Vagina (tissue), 2 donors: Measurements from ENCODE around the gene CDCP1. TPM values are rescaled to one million over a fixed set of nuclear protein-coding genes. Genes with fewer than 3 reads are reported as not detected.

ENCODE experiments used
- DNase-seq, 2 donors: peaks; one replicate each; pipeline ENCODE4 v3.0.0-alpha.2; 2017; ENCODE audit errors: extremely low spot score in 2 of 2
- H3K27ac ChIP-seq: fragments of 200-600 bp; sonication (generic); one replicate; pipeline ENCODE4 v1.5.1; 2019
- H3K27me3 ChIP-seq: fragments of 200-600 bp; sonication (generic); one replicate; pipeline ENCODE4 v1.5.1; 2019
- H3K36me3 ChIP-seq, 2 donors: fragments of 200-600 bp; sonication (generic); one replicate each; pipeline ENCODE4 v1.5.1; 2017 to 2019
- H3K4me1 ChIP-seq: fragments of 200-600 bp; sonication (generic); one replicate; pipeline ENCODE4 v1.5.1; 2019
- H3K4me3 ChIP-seq, 2 donors: fragments of 200-600 bp; sonication (generic); 1 replicate in 1 of 2; 2 replicates in 1 of 2; pipeline ENCODE4 v1.5.1; 2016 to 2019
- H3K9me3 ChIP-seq: fragments of 200-600 bp; sonication (generic); one replicate; pipeline ENCODE4 v1.5.1; 2019
- POLR2A ChIP-seq, 2 donors: fragments of 450-650 bp; IDR thresholded peaks; one replicate each; pipeline ENCODE4 v1.6.1; 2017; ENCODE audit warnings: antibody characterized with exemption in 2 of 2, mild to moderate bottlenecking in 2 of 2, moderate library complexity in 2 of 2
- POLR2AphosphoS5 ChIP-seq, 2 donors: sonication (generic); formaldehyde crosslinking; IDR thresholded peaks; one replicate each; pipeline ENCODE4 v1.9.0; 2017; ENCODE audit warnings: antibody characterized with exemption in 2 of 2, mild to moderate bottlenecking in 2 of 2, low read depth in 1 of 2; ENCODE audit not compliant: insufficient read depth in 1 of 2
- intact Hi-C: fragments of 100-400 bp; cut with DNase I; formaldehyde crosslinking; loops from one replicate; pipeline ENCODE4 v1.15.1; 2023
- total RNA-seq: library from RNA; depleted of rRNA; stranded (reverse); fragments of >200 nt; gene quantifications from one replicate; pipeline ENCODE4 v1.2.3, GENCODE V29; 2016
- TF ChIP-seq, protein P1 (sequence below), 3 experiments: fragments of 450-650 bp in 2 of 3; fragments of 200-600 bp in 1 of 3; sonication (generic) in 1 of 3; IDR thresholded peaks; one replicate each; pipeline ENCODE4 v1.5.1; 2017 to 2019; ENCODE audit warnings: antibody characterized with exemption in 3 of 3, mild to moderate bottlenecking in 2 of 3, moderate library complexity in 2 of 3

CDCP1 gene
- total RNA-seq, 1 donor from 2014 or later: 27.5 TPM

DNA sequence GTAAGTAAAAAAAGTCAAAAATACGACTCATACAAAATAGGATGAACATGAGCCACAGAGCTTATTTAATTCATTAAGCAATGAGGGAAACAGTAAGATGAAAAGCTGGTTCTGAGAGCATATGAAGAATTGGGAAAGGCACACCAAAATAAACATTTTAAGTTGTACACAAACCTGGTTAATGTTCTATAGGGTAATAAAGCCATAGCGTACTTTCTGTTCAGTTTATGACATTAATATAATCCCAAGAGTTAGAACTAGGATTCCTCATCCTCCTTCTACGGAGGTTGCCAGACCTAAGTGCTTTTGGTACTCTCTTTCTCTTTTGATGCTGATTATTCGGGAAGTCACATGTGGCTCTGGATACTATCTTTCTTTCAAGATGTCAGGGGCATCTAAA lies 78.7 kb downstream of the CDCP1 start:
- Histone ChIP-seq H3K9me3 (no peaks in the 10 kb centered on the region), H3K27me3 (no peaks in the 10 kb centered on the region), H3K36me3 (no peaks in the 10 kb centered on the region), H3K27ac (no peak overlapping the region), H3K4me3 (no peak overlapping the region), H3K4me1 (peaks cover 6% of the 10 kb centered on the region)
- intact Hi-C loops: no loop called here
- no peak for DNase-seq
- TF ChIP-seq, protein P1, sequence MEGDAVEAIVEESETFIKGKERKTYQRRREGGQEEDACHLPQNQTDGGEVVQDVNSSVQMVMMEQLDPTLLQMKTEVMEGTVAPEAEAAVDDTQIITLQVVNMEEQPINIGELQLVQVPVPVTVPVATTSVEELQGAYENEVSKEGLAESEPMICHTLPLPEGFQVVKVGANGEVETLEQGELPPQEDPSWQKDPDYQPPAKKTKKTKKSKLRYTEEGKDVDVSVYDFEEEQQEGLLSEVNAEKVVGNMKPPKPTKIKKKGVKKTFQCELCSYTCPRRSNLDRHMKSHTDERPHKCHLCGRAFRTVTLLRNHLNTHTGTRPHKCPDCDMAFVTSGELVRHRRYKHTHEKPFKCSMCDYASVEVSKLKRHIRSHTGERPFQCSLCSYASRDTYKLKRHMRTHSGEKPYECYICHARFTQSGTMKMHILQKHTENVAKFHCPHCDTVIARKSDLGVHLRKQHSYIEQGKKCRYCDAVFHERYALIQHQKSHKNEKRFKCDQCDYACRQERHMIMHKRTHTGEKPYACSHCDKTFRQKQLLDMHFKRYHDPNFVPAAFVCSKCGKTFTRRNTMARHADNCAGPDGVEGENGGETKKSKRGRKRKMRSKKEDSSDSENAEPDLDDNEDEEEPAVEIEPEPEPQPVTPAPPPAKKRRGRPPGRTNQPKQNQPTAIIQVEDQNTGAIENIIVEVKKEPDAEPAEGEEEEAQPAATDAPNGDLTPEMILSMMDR (IDR thresholded peaks at IDR 0.05): no peak
- TF ChIP-seq POLR2AphosphoS5 (IDR thresholded peaks at IDR 0.05; ENCODE audit: insufficient read depth in 1 of 2, low read depth in 1 of 2): no peak
- no peak for TF ChIP-seq POLR2A (IDR thresholded peaks at IDR 0.05)

GRCh38 chr3:45066109-45066801 lies 79.9 kb downstream of the CDCP1 start:
- TF ChIP-seq, protein P1 (IDR thresholded peaks at IDR 0.05): no peak
- no peak for TF ChIP-seq POLR2AphosphoS5 (IDR thresholded peaks at IDR 0.05; ENCODE audit: insufficient read depth in 1 of 2, low read depth in 1 of 2)
- Histone ChIP-seq H3K27ac (no peak overlapping the region), H3K27me3 (no peaks in the 10 kb centered on the region), H3K4me1 (peaks cover 6% of the 10 kb centered on the region), H3K36me3 (no peaks in the 10 kb centered on the region), H3K9me3 (no peaks in the 10 kb centered on the region), H3K4me3 (no peak overlapping the region)
- DNase-seq: no peak
- intact Hi-C loops: no loop called here

- Histone ChIP-seq H3K36me3 (no peaks in the 10 kb centered on the region), H3K27ac (no peak overlapping the region), H3K4me1 (peaks cover 6% of the 10 kb centered on the region), H3K27me3 (no peaks in the 10 kb centered on the region), H3K4me3 (no peak overlapping the region), H3K9me3 (no peaks in the 10 kb centered on the region)
- TF ChIP-seq, protein P1 (IDR thresholded peaks at IDR 0.05): no peak
- TF ChIP-seq POLR2AphosphoS5 (IDR thresholded peaks at IDR 0.05; ENCODE audit: insufficient read depth in 1 of 2, low read depth in 1 of 2): no peak
- TF ChIP-seq POLR2A (IDR thresholded peaks at IDR 0.05): no peak
- DNase-seq: no peak
- intact Hi-C loops: no loop called here
Observed at GRCh38 chr3:45065373-45065720, 80.8 kb downstream of the CDCP1 start.

DNA sequence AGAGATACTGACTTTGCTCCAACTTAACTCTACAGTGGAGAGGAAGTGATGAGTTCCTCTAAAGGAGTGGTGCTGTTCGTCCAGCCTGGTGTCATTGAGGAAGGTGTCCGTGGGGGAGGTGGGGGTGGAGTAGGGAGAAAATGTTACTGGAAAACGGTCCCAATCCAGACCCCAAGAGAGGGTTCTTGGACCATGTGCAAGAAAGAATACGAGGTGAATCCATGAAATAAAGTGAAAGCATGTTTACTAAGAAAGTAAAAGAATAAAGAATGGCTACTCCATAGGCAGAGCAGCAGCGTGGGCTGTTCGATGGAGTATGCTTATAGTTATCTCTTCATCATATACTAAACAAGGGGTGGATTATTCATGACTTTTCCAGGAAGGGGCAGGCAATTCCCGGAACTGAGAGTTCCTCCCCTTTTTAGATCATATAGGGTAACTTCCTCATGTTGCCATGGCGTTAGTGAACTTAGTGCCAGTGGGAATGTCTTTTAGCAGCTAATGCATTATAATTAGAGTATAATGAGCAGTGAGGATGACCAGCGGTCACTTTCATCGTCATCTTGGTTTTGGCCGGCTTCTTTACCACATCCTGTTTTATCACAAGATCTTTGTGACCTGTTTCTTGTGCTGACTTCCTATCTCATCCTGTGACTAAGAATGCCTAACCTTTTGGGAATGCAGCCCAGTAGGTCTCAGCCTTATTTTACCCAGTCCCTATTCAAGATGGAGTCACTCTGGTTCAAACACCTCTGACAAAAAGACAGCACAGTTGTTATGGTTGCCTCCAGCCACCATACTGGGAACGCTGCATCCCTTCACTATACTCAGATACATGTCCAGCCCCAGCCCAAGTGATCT lies 81.4 kb downstream of the CDCP1 start:
- intact Hi-C loops: no loop called here
- no peak overlapping the region for H3K4me3 ChIP-seq
- no peaks in the 10 kb centered on the region for H3K9me3 ChIP-seq
- no peak overlapping the region for H3K27ac ChIP-seq
- DNase-seq: no peak
- no peaks in the 10 kb centered on the region for H3K27me3 ChIP-seq
- peaks cover 6% of the 10 kb centered on the region for H3K4me1 ChIP-seq
- TF ChIP-seq POLR2A (IDR thresholded peaks at IDR 0.05): no peak
- TF ChIP-seq, protein P1 (IDR thresholded peaks at IDR 0.05): no peak
- TF ChIP-seq POLR2AphosphoS5 (IDR thresholded peaks at IDR 0.05; ENCODE audit: insufficient read depth in 1 of 2, low read depth in 1 of 2): no peak
- H3K36me3 ChIP-seq: no peaks in the 10 kb centered on the region

GRCh38 chr3:45062697-45063070 lies 83.5 kb downstream of the CDCP1 start:
- Histone ChIP-seq H3K9me3 (no peaks in the 10 kb centered on the region), H3K27ac (no peak overlapping the region), H3K4me3 (no peak overlapping the region), H3K27me3 (no peaks in the 10 kb centered on the region), H3K36me3 (no peaks in the 10 kb centered on the region), H3K4me1 (peaks cover 6% of the 10 kb centered on the region)
- no peak for TF ChIP-seq POLR2A (IDR thresholded peaks at IDR 0.05)
- DNase-seq: no peak
- intact Hi-C loops: no loop called here
